ENCODE results near the gene SLC25A53.
A peak's percentile ranks its signal among the peaks of the same experiment; 100 is the strongest.

Gene SLC25A53, protein sequence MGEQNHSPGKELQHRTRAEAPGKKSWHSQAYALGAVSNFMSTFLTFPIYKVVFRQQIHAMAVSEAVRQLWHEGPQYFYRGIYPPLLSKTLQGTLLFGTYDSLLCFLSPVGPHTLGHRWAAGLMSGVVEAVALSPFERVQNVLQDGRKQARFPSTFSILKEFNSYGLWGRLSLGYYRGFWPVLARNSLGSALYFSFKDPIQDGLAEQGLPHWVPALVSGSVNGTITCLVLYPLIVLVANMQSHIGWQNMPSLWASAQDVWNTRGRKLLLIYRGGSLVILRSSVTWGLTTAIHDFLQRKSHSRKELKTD

GRCh38 chrX:104156630-104157529, at the start of gene SLC25A53:
SLC25A53 (minus strand) TSS chrX:104157009; CDS start chrX:104105257, 51,752 bp downstream.
- peak; percentile 55 for DNase-seq (ENCODE audit: low read depth)

DNA sequence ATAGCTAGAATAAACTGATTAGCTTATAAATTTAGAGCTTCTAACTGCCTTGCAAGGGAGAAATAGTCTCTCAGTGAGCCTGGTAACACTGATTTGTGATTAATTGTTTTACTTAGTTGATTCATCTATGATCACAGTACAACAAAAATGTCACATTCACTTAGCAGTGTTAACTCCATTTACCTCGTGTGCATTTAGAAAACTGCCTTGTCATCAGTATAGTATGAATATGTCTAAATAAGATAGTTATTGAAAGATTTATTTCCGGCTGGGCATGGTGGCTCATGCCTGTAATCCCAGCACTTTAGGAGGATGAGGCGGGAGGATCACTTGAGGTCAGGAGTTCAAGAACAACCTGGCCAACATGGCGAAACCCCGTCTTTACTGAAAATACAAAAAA, 48.7 kb upstream of the SLC25A53 start:
- no peak for DNase-seq (ENCODE audit: low read depth)

DNA sequence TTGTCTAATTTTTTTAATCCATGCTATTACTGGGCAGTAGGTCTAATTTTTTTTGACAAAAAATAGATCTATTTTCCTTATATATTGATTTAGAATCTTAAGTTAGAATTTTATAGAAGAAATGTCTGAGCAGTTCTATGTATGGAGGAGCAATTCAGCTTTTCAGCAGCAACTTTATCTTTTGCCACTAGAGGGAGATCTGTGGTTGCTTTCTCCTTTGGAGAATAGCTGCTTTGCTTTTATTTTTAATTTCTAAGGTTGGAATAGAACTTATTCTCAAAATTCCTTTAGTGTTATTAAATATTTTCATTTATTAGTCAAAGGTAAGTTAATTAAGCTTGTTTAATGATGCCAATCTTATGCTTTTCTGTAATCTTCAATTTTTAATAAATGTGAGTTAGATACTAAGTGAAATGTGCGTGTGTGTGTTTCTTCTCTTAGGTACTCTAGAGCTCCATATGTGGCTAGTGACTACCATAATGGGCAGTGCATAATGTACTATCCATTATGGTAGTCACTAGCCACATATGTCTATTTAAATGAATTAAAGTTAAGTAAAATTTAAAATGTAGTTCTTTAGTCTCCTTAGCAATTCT, 38.8 kb upstream of the SLC25A53 start:
- no peak for DNase-seq (ENCODE audit: low read depth)

- DNase-seq (ENCODE audit: low read depth): no peak
Observed at GRCh38 chrX:104195013-104195412, 38.2 kb upstream of the SLC25A53 start.

- no peak for DNase-seq (ENCODE audit: low read depth)
Observed at GRCh38 chrX:104193485-104193884, 36.7 kb upstream of the SLC25A53 start.

DNA sequence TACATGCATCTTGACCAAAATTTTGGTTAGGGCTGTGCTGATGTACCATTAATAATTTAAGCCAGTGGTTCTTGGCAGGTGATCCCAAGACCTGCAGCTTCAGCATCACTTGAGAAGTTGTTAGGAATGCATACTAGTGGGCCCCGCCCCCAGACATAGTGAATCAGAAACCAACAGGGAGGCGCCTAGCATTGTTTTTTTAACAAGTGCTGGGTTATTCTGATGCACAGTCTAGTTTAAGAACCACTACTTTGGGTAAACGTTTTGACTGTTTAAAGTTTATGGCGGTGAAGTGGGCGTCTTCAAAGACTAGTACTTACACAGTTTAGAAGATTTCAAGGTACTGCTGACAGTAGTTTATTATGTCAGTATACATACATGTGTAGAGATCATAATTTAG, 33.0 kb upstream of the SLC25A53 start:
- DNase-seq (ENCODE audit: low read depth): no peak

DNA sequence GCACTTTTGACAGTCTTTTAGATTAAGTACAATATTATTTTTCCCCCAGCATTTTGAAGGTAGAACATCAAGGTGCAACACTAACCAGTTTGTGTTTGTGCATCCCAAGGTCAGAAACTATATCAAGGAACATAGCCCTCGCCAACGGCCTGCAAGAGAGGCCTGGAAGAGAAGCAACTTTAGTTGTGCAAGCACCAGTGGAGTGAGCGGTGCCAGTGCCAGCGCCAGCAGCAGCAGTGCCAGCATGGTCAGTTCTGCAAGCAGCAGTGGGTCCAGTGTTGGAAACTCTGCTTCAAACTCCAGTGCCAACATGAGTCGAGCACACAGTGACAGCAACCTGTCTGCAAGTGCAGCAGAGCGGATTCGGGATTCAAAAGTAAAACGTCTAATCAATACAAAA, 31.1 kb upstream of the SLC25A53 start:
- DNase-seq (ENCODE audit: low read depth): no peak

GRCh38 chrX:104183685-104184084, 26.9 kb upstream of the SLC25A53 start:
- DNase-seq (ENCODE audit: low read depth): no peak

- DNase-seq (ENCODE audit: low read depth): no peak
Observed at GRCh38 chrX:104173841-104174240, 17.0 kb upstream of the SLC25A53 start.

GRCh38 chrX:104172788-104173187, 16.0 kb upstream of the SLC25A53 start:
- no peak for DNase-seq (ENCODE audit: low read depth)

- DNase-seq (ENCODE audit: low read depth): no peak
Observed at GRCh38 chrX:104172121-104172520, 15.3 kb upstream of the SLC25A53 start.

DNA sequence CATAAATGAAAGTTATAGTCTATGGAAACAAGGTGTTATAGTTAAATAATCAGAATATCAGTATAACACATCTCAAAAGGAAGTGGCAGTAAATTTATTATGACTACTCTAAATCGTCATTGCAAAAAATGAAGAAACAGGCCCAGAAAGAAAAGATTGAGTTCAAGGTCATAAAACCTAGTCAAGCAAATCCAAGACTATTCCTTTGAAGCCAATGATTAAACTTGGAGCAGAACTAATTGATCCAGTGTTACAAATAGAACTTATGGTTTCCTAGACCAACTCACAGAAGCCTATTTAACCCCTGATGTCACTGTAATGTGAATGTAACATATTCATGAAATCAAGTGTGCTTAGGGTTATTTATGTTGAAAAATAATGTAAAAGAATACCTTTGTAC, 11.3 kb upstream of the SLC25A53 start:
- DNase-seq (ENCODE audit: low read depth): no peak

- no peak for DNase-seq (ENCODE audit: low read depth)
Observed at GRCh38 chrX:104166735-104167436, 10.1 kb upstream of the SLC25A53 start.

GRCh38 chrX:104165894-104166734, 9.3 kb upstream of the SLC25A53 start, which contains the start of gene FAM199X:
FAM199X (plus strand) TSS chrX:104166453; CDS start chrX:104166786, 333 bp downstream.
- peak; percentile 67 for DNase-seq (ENCODE audit: low read depth)

GRCh38 chrX:104151037-104151436, 5.8 kb downstream of the SLC25A53 start:
- DNase-seq (ENCODE audit: low read depth): no peak

DNA sequence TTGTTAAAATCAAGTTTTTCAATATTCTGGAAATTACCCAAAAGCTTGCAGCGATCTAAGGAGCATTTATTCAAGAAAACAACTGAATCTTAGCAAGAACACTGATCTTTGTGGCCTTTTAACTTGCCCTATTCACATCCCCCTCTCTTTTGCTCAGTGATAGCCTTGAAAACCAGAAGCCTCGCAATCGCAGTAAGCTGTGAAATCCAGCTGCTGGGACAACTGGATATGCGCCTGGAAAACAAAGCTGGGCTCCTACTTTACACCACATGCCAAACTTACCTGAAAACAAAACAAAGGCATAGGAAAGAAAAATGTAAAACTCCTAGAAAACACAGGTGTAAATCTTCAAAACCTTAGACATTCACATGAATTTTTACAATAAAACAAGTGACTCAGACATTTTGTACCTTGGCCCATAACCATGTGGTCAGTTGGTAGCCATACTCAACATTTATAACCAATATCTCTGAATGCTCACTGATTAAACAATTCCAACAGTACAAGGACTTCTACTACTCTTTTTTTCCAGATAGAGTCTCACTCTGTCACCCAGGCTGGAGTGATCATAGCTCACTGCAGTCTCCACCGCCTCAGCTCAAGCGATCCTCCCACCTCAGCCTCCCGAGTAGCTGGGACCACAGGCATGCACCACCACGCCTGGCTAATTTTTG, 15.6 kb downstream of the SLC25A53 start:
- DNase-seq (ENCODE audit: low read depth): no peak

GRCh38 chrX:104137496-104137895, 19.3 kb downstream of the SLC25A53 start:
- DNase-seq (ENCODE audit: low read depth): no peak

DNA sequence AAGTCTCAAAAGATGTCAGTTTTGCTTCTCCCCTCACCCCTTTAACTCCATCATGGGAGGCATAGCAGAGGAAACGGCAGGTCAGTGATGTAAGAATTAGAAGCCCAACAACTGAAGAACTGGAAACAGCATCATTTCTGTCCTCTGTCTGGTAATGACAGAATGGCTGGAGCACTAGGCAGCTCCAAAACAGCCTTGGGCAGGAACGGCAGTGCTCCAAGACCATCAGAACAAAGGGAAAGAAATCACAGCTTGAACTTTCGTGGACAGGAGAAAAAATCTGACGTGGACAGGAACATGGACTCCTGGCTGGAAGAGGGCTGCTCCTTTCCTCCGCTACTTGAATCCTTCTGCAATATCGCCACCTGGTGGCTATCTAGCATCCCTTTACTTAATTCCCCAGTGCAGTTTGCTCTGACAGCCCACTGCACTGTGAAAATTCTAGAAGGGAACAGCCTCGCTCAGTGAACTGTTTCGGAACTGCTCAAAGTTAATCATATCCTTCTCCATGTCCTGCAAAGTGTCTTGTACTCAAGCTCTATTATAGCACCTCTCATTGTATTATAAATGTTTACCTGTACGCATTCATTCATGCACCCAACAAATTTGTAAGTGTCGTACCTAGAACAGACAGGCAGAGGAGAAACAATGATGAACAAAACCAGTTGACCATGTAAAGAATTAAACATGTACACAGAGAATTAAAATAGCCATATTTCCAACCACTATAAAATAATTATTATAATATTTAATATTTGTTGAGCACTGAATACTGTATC, 20.4 kb downstream of the SLC25A53 start:
- DNase-seq (ENCODE audit: low read depth): no peak

DNA sequence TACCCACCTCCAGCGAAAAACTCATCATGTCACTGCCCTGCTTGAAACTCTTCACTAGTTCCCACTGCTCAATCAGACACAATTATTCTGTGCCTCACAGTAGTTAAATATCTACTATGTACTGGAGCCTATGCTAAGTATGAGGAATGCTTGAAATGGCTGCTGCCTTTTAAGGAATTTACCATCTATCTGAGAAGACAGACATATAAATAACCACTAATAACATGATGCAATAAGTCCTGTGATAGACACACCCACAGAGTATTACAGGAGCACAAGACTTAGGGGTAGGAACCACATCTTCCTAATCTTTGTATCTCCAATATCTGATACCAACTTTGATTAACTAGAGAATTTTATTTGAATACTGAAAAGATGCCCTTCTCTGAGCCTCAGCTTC, 21.1 kb downstream of the SLC25A53 start:
- DNase-seq (ENCODE audit: low read depth): no peak

Measured in stimulated activated CD4-positive, alpha-beta T cell treated with anti-CD3 and anti-CD28 coated beads, Interleukin-2, amount 100 ng/mL, for 4 hours (primary cell).